Left lobe of liver (tissue), 2 donors: ENCODE measurements around the gene CDH18. TPM values are rescaled to one million over a fixed set of nuclear protein-coding genes. Genes with fewer than 3 reads are reported as not detected.

ENCODE experiments used
- ATAC-seq: fragments of 200-7000 bp; cut with Tn5 transposase; one replicate; pipeline ENCODE4 v1.9.1; 2020; ENCODE audit warnings: mild to moderate bottlenecking, moderate library complexity
- DNase-seq: peaks from one replicate; pipeline ENCODE4 v3.0.0-alpha.2; 2020; ENCODE audit warnings: low spot score
- total RNA-seq: library from RNA; stranded (reverse); gene quantifications from one replicate; pipeline ENCODE4 v1.2.1, GENCODE V29; 2021
- donor health status: DM: no; HTN: no; CAD: no; lungs with moderate emphysema.
- donor health status: DM: no; HTN: yes; CAD: no.

The CDH18 gene
- total RNA-seq, 1 donor from 2014 or later = not detected

GRCh38 chr5:19739671-19740070 lies 248.3 kb downstream of the CDH18 start:
- ATAC-seq = no peak
- DNase-seq = no peak

- no peak for DNase-seq
- no peak for ATAC-seq
Observed at GRCh38 chr5:19734776-19735175, 253.2 kb downstream of the CDH18 start.

- no peak for DNase-seq
- ATAC-seq = no peak
Observed at GRCh38 chr5:19733612-19734495, 254.1 kb downstream of the CDH18 start.

- ATAC-seq = no peak
- DNase-seq = no peak
Observed at GRCh38 chr5:19728571-19728970, 259.4 kb downstream of the CDH18 start.

GRCh38 chr5:19719109-19719508 lies 268.9 kb downstream of the CDH18 start:
- DNase-seq = no peak
- no peak for ATAC-seq

- ATAC-seq (no peak), DNase-seq (no peak)
Observed at GRCh38 chr5:19713740-19714139, 274.3 kb downstream of the CDH18 start.

- DNase-seq (no peak), ATAC-seq (no peak)
Observed at GRCh38 chr5:19709403-19709802, 278.6 kb downstream of the CDH18 start.

- ATAC-seq (no peak), DNase-seq (no peak)
Observed at GRCh38 chr5:19706776-19707175, 281.2 kb downstream of the CDH18 start.

GRCh38 chr5:19701731-19702130 lies 286.3 kb downstream of the CDH18 start:
- no peak for ATAC-seq
- no peak for DNase-seq

GRCh38 chr5:19694949-19695611 lies 292.9 kb downstream of the CDH18 start:
- ATAC-seq = no peak
- DNase-seq = no peak

- ATAC-seq (no peak), DNase-seq (no peak)
Observed at GRCh38 chr5:19690978-19691377, 297.0 kb downstream of the CDH18 start.

- DNase-seq = no peak
- ATAC-seq = no peak
Observed at GRCh38 chr5:19685473-19685872, 302.5 kb downstream of the CDH18 start.

- DNase-seq (no peak), ATAC-seq (no peak)
Observed at GRCh38 chr5:19676895-19677294, 311.1 kb downstream of the CDH18 start.

GRCh38 chr5:19660679-19661078 lies 327.3 kb downstream of the CDH18 start:
- peak; percentile 50 for ATAC-seq
- DNase-seq = no peak

- ATAC-seq (no peak), DNase-seq (no peak)
Observed at GRCh38 chr5:19655627-19656026, 332.4 kb downstream of the CDH18 start.

- ATAC-seq (no peak), DNase-seq (no peak)
Observed at GRCh38 chr5:19638461-19638860, 349.5 kb downstream of the CDH18 start.

- DNase-seq (no peak), ATAC-seq (no peak)
Observed at GRCh38 chr5:19630876-19631275, 357.1 kb downstream of the CDH18 start.

GRCh38 chr5:19626211-19626610 lies 361.8 kb downstream of the CDH18 start:
- DNase-seq (no peak), ATAC-seq (no peak)

- ATAC-seq (no peak), DNase-seq (no peak)
Observed at GRCh38 chr5:19625562-19625961, 362.4 kb downstream of the CDH18 start.

GRCh38 chr5:19619571-19619970 lies 368.4 kb downstream of the CDH18 start:
- DNase-seq = no peak

GRCh38 chr5:19616701-19617215 lies 371.2 kb downstream of the CDH18 start:
- ATAC-seq (no peak), DNase-seq (no peak)

More at GRCh38 chr5:19619571-19619970, 368.4 kb downstream of the CDH18 start:
- ATAC-seq = no peak

GRCh38 chr5:19615661-19616060 lies 372.3 kb downstream of the CDH18 start:
- DNase-seq (no peak), ATAC-seq (no peak)
